ENCODE results near the gene CACHD1. TPM values are rescaled to one million over a fixed set of nuclear protein-coding genes. Genes with fewer than 3 reads are reported as not detected.
A peak's percentile ranks its signal among the peaks of the same experiment; 100 is the strongest.

CACHD1 gene
- total and polyA plus RNA-seq, 12 donors: 0.87 to 4.2 (median 2.4) TPM

GRCh38 chr1:64653466-64653865 is 183.5 kb downstream of the CACHD1 start:
- WGBS, 2 donors: 95 to 100% methylated on average over 2 of the region's 2 CpGs
- H3K4me1 ChIP-seq: peaks cover 0 to 10% (median 0%) of the 10 kb centered on the region in 9 donors
- TF ChIP-seq, protein P1, sequence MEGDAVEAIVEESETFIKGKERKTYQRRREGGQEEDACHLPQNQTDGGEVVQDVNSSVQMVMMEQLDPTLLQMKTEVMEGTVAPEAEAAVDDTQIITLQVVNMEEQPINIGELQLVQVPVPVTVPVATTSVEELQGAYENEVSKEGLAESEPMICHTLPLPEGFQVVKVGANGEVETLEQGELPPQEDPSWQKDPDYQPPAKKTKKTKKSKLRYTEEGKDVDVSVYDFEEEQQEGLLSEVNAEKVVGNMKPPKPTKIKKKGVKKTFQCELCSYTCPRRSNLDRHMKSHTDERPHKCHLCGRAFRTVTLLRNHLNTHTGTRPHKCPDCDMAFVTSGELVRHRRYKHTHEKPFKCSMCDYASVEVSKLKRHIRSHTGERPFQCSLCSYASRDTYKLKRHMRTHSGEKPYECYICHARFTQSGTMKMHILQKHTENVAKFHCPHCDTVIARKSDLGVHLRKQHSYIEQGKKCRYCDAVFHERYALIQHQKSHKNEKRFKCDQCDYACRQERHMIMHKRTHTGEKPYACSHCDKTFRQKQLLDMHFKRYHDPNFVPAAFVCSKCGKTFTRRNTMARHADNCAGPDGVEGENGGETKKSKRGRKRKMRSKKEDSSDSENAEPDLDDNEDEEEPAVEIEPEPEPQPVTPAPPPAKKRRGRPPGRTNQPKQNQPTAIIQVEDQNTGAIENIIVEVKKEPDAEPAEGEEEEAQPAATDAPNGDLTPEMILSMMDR (IDR thresholded peaks at IDR 0.05): no peak
- H3K4me3 ChIP-seq: no peak overlapping the region
- H3K9me3 ChIP-seq: no peaks in the 10 kb centered on the region
- H3K27ac ChIP-seq: no peak overlapping the region
- H3K36me3 ChIP-seq: peaks cover 0 to 22% (median 0%) of the 10 kb centered on the region in 9 donors
- no peak for DNase-seq
- H3K27me3 ChIP-seq: no peaks in the 10 kb centered on the region
- ATAC-seq: no peak
- intact Hi-C loops (cut with DNase I): loop anchor here in 1 of 10 donors (5.0 kb wide), 1 partner anchor 181 kb away; the partner anchor contains the start of gene CACHD1

- ATAC-seq (peak in 4 of 8 donors; percentile 34 to 48 (median 44)), DNase-seq (no peak)
- TF ChIP-seq, protein P1 (IDR thresholded peaks at IDR 0.05): peak in 6 of 9 donors; percentile 7 to 44 (median 27)
- Histone ChIP-seq H3K4me1 (peaks cover 0 to 11% (median 0%) of the 10 kb centered on the region in 9 donors), H3K36me3 (peaks cover 0 to 32% (median 0%) of the 10 kb centered on the region in 9 donors), H3K27ac (no peak overlapping the region), H3K4me3 (no peak overlapping the region), H3K27me3 (no peaks in the 10 kb centered on the region), H3K9me3 (no peaks in the 10 kb centered on the region)
- intact Hi-C loops (cut with DNase I): loop anchor here in 1 of 10 donors (5.0 kb wide), 1 partner anchor 182 kb away; the partner anchor contains the start of gene CACHD1
- 70 to 80% methylated on average over 5 of the region's 5 CpGs for WGBS, 2 donors
Measured at GRCh38 chr1:64654519-64655341, 184.8 kb downstream of the CACHD1 start.

DNA sequence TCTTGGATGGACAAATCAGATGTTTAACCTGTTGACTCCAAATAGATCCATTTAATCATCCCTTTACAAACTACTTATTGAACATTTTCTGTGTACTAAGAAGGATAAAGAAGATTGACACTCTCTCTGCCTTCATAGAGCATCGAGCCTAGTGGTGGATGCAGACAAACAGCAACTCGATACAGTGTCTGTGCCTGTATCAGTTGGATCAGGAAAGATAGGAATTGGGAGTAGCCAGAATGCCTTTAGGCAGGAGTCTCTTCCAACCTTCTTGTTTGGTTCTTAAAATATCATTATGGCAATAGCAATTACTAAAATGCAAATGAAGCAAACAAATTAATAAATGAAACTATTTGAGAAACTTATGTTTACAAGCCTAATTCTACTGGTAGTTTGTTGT is 185.9 kb downstream of the CACHD1 start:
- H3K36me3 ChIP-seq: peaks cover 0 to 39% (median 0%) of the 10 kb centered on the region in 9 donors
- DNase-seq (no peak), ATAC-seq (no peak)
- 76 to 78% methylated on average over 2 of the region's 2 CpGs for WGBS, 2 donors
- H3K27me3 ChIP-seq: no peaks in the 10 kb centered on the region
- no peaks in the 10 kb centered on the region for H3K9me3 ChIP-seq
- intact Hi-C loops (cut with DNase I): no loop called here
- no peak overlapping the region for H3K4me3 ChIP-seq
- H3K27ac ChIP-seq: no peak overlapping the region
- TF ChIP-seq, protein P1 (IDR thresholded peaks at IDR 0.05): no peak
- peaks cover 0 to 13% (median 0%) of the 10 kb centered on the region in 9 donors for H3K4me1 ChIP-seq

DNA sequence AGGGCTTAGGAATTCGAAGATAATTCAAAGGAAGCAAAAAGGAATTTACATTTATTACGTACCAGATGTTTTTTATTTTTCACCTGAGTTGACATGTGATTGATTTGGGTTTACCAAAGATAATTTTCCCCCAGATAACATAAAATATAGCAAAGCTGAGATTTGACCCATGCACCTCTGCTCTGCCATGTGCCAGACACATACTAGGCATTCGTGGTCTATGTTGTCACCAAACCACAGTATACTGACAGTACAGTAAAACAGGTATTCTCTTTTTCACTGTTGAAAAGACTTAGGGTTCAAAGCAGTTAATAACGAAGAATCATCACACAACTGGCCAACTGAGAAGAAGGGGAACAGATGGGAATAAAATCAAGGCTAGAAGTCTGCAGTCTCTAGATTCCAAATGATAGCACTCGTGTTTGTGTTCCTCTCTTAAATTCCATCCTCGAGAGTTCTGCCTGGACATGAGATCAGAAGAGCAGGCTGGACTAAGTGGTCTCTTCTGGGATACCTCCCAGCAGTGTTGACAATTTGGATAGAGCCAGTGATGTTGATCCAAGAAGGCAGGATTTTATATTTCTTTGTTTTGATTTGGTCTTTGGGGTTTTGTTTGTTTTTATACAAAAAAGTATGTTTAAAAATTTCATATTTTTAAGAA is 189.7 kb downstream of the CACHD1 start:
- WGBS, 2 donors: 62 to 63% methylated on average over 6 of the region's 6 CpGs
- Histone ChIP-seq H3K9me3 (no peaks in the 10 kb centered on the region), H3K27me3 (no peaks in the 10 kb centered on the region), H3K36me3 (peaks cover 0 to 61% (median 8%) of the 10 kb centered on the region in 9 donors), H3K4me1 (peaks cover 0 to 9% (median 0%) of the 10 kb centered on the region in 9 donors), H3K27ac (no peak overlapping the region), H3K4me3 (no peak overlapping the region)
- intact Hi-C loops (cut with DNase I): loop anchor here in 4 of 10 donors (5.0 to 10.0 kb wide), 3 partner anchors 185 to 375 kb away; partner anchors contain the start of gene CACHD1 (in 3 of the 4)
- TF ChIP-seq, protein P1 (IDR thresholded peaks at IDR 0.05): no peak
- ATAC-seq (no peak), DNase-seq (no peak)
